KBM-7 (cell line): Measurements from ENCODE around the gene CA5A.
"Not testable (repeated sequence)": the region's sequence is repeated elsewhere in the genome, so short reads cannot be mapped to it uniquely, and the experiment has no call there.

Experiments
- DNase-seq: peaks from one replicate; pipeline ENCODE4 v3.0.0-alpha.2; 2015
- in situ Hi-C: fragments of 300-500 bp; cut with MboI; formaldehyde crosslinking; loops from 2 replicates; pipeline ENCODE4 v1.14.3; 2020; ENCODE audit warnings: low sequenced_read_pairs, low pct_unique_long_range_greater_than_20kb, mixed read lengths

CA5A gene

GRCh38 chr16:87879411-87880013 lies 56.8 kb downstream of the CA5A start:
- in situ Hi-C loops, DNase-seq: not testable (repeated sequence)

GRCh38 chr16:87878704-87879103 lies 57.6 kb downstream of the CA5A start:
- in situ Hi-C loops, result no loop called here
- no peak for DNase-seq

GRCh38 chr16:87877942-87878507 lies 58.3 kb downstream of the CA5A start:
- in situ Hi-C loops, result no loop called here
- no peak for DNase-seq

GRCh38 chr16:87874639-87875427 lies 61.5 kb downstream of the CA5A start:
- in situ Hi-C loops, result no loop called here
- no peak for DNase-seq

- peak; percentile 42 for DNase-seq
- in situ Hi-C loops, result not testable (repeated sequence)
Measured at GRCh38 chr16:87870418-87871291, 65.7 kb downstream of the CA5A start.

GRCh38 chr16:87869879-87870417 lies 66.4 kb downstream of the CA5A start:
- DNase-seq, result peak; percentile 2
- in situ Hi-C loops, result not testable (repeated sequence)

GRCh38 chr16:87869061-87869878 lies 67.1 kb downstream of the CA5A start, which contains the start of gene SLC7A5:
Gene SLC7A5, minus strand, starts transcription at chr16:87869507. Its CDS starts 85 bp downstream, at chr16:87869422.
- DNase-seq, result peak; percentile 64
- in situ Hi-C loops, result not testable (repeated sequence)

GRCh38 chr16:87868254-87869029 lies 67.9 kb downstream of the CA5A start:
- DNase-seq, result peak; percentile 60
- in situ Hi-C loops, result not testable (repeated sequence)

- in situ Hi-C loops, result not testable (repeated sequence)
Measured at GRCh38 chr16:87865902-87866555, 70.3 kb downstream of the CA5A start.

GRCh38 chr16:87864331-87864989 lies 71.9 kb downstream of the CA5A start:
- in situ Hi-C loops, result no loop called here
- DNase-seq, result no peak

More at GRCh38 chr16:87865902-87866555, 70.3 kb downstream of the CA5A start:
- DNase-seq, result peak; percentile 59

- in situ Hi-C loops, DNase-seq: not testable (repeated sequence)
Measured at GRCh38 chr16:87863327-87863635, 73.0 kb downstream of the CA5A start.

GRCh38 chr16:87862597-87863326 lies 73.6 kb downstream of the CA5A start:
- in situ Hi-C loops, DNase-seq: not testable (repeated sequence)

- in situ Hi-C loops, DNase-seq: not testable (repeated sequence)
Measured at GRCh38 chr16:87861300-87862099, 74.8 kb downstream of the CA5A start.

GRCh38 chr16:87860553-87861299 lies 75.6 kb downstream of the CA5A start:
- DNase-seq, result peak; percentile 84
- in situ Hi-C loops, result no loop called here
